Gastroesophageal sphincter (tissue), 3 donors: ENCODE results near the gene TAAR8.

Experiments
- EP300 ChIP-seq: sonication (generic); formaldehyde crosslinking; IDR thresholded peaks from one replicate; pipeline ENCODE4 v1.6.1; 2017; ENCODE audit warnings: antibody characterized with exemption, mild to moderate bottlenecking
- POLR2A ChIP-seq, 2 donors: fragments of 450-650 bp; IDR thresholded peaks; one replicate each; pipeline ENCODE4 v1.6.1; 2017; ENCODE audit warnings: antibody characterized with exemption in 2 of 2, mild to moderate bottlenecking in 2 of 2, moderate library complexity in 1 of 2
- POLR2AphosphoS5 ChIP-seq: sonication (generic); formaldehyde crosslinking; IDR thresholded peaks from one replicate; pipeline ENCODE4 v1.6.1; 2017; ENCODE audit warnings: antibody characterized with exemption
- TF ChIP-seq, protein P1 (sequence below), 4 experiments: fragments of 200-600 bp in 2 of 4; fragments of 450-650 bp in 2 of 4; sonication (generic) in 1 of 4; IDR thresholded peaks; one replicate each; pipeline ENCODE4 v1.5.1; 2017 to 2019; ENCODE audit warnings: antibody characterized with exemption in 4 of 4, mild to moderate bottlenecking in 2 of 4, moderate library complexity in 2 of 4

DNA sequence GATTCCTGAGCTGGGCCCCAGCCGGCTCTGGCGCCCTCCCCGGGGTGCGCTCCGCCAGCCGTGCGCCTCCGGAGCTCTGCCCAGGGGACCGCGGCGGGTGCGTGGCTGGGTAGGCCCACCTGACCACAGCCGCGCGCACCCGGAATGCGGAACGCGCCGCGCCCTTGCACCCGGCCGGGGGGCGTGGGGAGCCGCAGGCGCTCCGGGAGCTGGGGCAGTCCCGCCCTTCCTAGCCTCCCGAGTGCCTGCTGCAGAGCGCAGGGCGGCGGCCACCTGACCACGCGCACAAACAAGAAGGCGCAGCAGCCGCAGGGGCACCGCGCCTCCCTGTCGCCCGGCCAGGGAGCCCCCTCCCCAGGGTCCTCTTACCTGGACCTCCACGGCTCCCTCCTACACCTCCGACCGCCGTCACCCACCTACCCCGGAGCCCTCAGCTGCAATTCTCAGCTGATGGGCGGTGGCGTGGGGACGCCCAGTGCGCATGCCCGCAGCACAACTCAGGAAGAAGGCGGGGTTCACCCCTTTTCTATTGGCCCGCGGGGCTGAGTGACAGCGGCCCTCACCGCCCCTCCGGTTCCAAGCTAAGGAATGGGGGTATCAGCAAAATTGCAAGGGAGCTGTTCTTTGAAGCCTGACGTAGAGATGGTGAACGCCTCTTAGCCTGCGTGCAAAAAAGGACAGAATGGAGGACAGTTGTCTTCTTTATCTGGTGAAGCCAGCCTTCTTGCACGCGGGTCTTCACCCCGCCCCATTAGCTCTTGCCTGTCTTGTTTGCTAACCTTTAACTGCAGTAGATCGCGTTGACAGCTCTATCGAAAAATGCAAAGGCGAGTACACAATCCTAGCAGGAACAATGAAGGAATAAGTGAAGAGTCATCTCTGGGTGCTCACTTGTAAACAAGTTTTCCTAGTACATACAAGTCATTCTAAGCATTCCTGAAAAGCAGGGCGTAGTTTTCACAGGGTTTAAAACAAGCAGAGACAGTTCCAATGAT, 39.5 kb upstream of the TAAR8 start, which contains the start of gene STX7:
- TF ChIP-seq, protein P1, sequence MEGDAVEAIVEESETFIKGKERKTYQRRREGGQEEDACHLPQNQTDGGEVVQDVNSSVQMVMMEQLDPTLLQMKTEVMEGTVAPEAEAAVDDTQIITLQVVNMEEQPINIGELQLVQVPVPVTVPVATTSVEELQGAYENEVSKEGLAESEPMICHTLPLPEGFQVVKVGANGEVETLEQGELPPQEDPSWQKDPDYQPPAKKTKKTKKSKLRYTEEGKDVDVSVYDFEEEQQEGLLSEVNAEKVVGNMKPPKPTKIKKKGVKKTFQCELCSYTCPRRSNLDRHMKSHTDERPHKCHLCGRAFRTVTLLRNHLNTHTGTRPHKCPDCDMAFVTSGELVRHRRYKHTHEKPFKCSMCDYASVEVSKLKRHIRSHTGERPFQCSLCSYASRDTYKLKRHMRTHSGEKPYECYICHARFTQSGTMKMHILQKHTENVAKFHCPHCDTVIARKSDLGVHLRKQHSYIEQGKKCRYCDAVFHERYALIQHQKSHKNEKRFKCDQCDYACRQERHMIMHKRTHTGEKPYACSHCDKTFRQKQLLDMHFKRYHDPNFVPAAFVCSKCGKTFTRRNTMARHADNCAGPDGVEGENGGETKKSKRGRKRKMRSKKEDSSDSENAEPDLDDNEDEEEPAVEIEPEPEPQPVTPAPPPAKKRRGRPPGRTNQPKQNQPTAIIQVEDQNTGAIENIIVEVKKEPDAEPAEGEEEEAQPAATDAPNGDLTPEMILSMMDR (IDR thresholded peaks at IDR 0.05) = peak in 1 of 4 experiments; percentile 19
- TF ChIP-seq POLR2A (IDR thresholded peaks at IDR 0.05) (peak; percentile 69 to 79), EP300 (no peak), POLR2AphosphoS5 (peak; percentile 73)
